Measurements from ENCODE around the gene GALNT11. TPM values are rescaled to one million over a fixed set of nuclear protein-coding genes. Genes with fewer than 3 reads are reported as not detected.
A peak's percentile ranks its signal among the peaks of the same experiment; 100 is the strongest.
"Not testable (repeated sequence)": the region's sequence is repeated elsewhere in the genome, so short reads cannot be mapped to it uniquely, and the experiment has no call there.

Gene GALNT11
- total and polyA plus RNA-seq, 8 donors, result 13.6 to 331 (median 26.6) TPM

DNA sequence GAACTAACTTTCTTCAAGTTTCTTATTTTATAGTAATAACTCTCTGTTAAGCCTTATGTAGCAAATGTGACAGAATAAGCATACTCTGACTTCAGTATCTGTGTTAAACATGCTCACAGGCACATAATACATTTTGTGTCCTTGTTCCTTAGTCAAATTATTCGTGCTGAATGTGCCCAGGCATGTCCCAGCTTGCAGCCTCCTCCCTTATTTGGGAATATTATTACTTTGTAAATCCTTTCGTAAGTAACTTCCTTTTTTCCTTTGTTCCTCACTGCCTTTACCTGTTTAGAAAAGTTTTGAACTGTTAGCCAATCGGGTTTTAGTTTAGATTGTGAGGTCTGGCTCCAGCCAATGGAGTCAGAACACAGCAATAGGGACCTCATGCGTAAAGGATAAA is 46.9 kb downstream of the GALNT11 start:
- WGBS, 5 donors, result 86 to 93% (median 89%) methylated on average over 4 of the region's 4 CpGs
- intact Hi-C loops (cut with DNase I; ENCODE audit: low total_unique reads), result no loop called here
- Histone ChIP-seq H3K27me3 (no peaks in the 10 kb centered on the region), H3K36me3 (no peaks in the 10 kb centered on the region), H3K27ac (no peak overlapping the region), H3K9me3 (no peaks in the 10 kb centered on the region), H3K4me3 (no peak overlapping the region), H3K4me1 (peaks cover 13 to 46% (median 24%) of the 10 kb centered on the region in 4 donors)
- DNase-seq, result no peak
- TF ChIP-seq, protein P1, sequence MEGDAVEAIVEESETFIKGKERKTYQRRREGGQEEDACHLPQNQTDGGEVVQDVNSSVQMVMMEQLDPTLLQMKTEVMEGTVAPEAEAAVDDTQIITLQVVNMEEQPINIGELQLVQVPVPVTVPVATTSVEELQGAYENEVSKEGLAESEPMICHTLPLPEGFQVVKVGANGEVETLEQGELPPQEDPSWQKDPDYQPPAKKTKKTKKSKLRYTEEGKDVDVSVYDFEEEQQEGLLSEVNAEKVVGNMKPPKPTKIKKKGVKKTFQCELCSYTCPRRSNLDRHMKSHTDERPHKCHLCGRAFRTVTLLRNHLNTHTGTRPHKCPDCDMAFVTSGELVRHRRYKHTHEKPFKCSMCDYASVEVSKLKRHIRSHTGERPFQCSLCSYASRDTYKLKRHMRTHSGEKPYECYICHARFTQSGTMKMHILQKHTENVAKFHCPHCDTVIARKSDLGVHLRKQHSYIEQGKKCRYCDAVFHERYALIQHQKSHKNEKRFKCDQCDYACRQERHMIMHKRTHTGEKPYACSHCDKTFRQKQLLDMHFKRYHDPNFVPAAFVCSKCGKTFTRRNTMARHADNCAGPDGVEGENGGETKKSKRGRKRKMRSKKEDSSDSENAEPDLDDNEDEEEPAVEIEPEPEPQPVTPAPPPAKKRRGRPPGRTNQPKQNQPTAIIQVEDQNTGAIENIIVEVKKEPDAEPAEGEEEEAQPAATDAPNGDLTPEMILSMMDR (IDR thresholded peaks at IDR 0.05), result no peak
- no peak for TF ChIP-seq POLR2A (IDR thresholded peaks at IDR 0.05)
- TF ChIP-seq EP300 (IDR thresholded peaks at IDR 0.05), result no peak
- no peak for TF ChIP-seq POLR2AphosphoS5 (IDR thresholded peaks at IDR 0.05)

DNA sequence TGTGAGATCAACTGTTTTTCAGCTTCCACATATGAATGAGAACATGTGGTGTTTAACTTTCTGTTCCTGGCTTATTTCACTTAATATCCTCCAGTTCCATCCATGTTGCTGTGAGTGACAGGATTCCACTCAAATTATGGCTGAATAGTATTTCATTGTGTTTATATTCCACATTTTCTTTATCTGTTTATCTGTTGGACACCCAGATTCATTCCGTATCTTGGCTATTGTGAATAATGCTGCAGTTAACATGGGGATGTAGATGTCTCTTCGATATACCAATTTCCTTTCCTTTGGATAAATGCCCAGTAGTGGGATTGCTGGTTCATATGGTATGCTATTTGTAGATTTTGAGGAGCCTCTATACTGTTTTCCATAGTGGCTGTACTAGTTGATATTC is 47.9 kb downstream of the GALNT11 start:
- H3K4me3 ChIP-seq, result no peak overlapping the region
- H3K4me1 ChIP-seq, result peaks cover 14 to 54% (median 28%) of the 10 kb centered on the region in 4 donors
- no peak overlapping the region for H3K27ac ChIP-seq
- no peak for DNase-seq
- TF ChIP-seq, protein P1 (IDR thresholded peaks at IDR 0.05), result no peak
- TF ChIP-seq POLR2AphosphoS5 (IDR thresholded peaks at IDR 0.05) (no peak), EP300 (IDR thresholded peaks at IDR 0.05) (no peak), POLR2A (IDR thresholded peaks at IDR 0.05) (no peak)
- 82 to 95% (median 91%) methylated on average over 2 of the region's 2 CpGs for WGBS, 5 donors
- intact Hi-C loops (cut with DNase I; ENCODE audit: low total_unique reads), result no loop called here
- H3K27me3 ChIP-seq, result no peaks in the 10 kb centered on the region
- no peaks in the 10 kb centered on the region for H3K36me3 ChIP-seq
- H3K9me3 ChIP-seq, result no peaks in the 10 kb centered on the region

DNA sequence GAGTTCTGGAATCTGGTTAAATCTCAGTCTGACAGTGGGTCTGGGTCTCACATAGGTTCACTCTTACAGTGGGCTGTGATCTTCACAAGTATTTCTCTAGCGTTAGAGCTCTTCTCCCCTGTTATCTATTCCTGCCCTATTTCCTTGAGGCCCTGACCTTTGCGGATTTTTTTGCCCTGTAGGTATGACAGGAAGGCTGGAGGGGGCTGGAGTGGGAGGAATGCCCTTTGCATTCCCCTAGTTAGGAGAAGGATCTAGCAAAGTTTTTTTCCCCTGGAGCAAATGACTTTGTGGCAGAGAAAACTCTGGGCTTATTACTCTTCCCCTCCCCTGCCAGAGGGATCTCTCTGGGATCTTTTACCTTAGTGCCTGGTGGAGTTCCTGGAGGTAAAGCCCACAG is 49.2 kb downstream of the GALNT11 start:
- TF ChIP-seq POLR2A (IDR thresholded peaks at IDR 0.05), result no peak
- TF ChIP-seq EP300 (IDR thresholded peaks at IDR 0.05), result no peak
- TF ChIP-seq POLR2AphosphoS5 (IDR thresholded peaks at IDR 0.05), result no peak
- TF ChIP-seq, protein P1 (IDR thresholded peaks at IDR 0.05), result no peak
- DNase-seq, result no peak
- Histone ChIP-seq H3K36me3 (no peaks in the 10 kb centered on the region), H3K9me3 (no peaks in the 10 kb centered on the region), H3K4me3 (no peak overlapping the region), H3K27me3 (no peaks in the 10 kb centered on the region), H3K4me1 (peaks cover 14 to 67% (median 35%) of the 10 kb centered on the region in 4 donors), H3K27ac (no peak overlapping the region)
- WGBS, 5 donors, result 58 to 68% (median 61%) methylated on average over 2 of the region's 2 CpGs
- intact Hi-C loops (cut with DNase I; ENCODE audit: low total_unique reads), result no loop called here

DNA sequence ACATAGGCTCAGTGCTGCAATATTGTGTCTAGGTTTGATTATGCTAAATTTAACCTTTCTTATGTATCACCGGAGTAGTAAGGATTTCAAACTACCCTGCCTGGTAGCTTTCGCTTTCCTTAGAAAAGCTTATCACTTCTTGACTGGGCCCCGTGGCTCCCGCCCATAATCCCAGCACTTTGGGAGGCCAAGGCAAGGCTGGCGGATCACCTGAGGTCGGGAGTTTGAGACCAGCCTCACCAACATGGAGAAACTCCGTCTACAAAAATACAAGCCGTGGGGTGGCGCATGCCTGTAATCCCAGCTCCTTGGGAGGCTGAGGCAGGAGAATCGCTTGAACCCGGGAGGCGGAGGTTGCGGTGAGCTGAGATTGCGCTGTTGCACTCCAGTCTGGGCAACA is 49.9 kb downstream of the GALNT11 start:
- H3K36me3 ChIP-seq; DNase-seq; H3K4me3 ChIP-seq; H3K27me3 ChIP-seq; intact Hi-C loops (cut with DNase I; ENCODE audit: low total_unique reads); H3K9me3 ChIP-seq: not testable (repeated sequence)
- H3K4me1 ChIP-seq, result peaks cover 14 to 70% (median 36%) of the 10 kb centered on the region in 4 donors
- WGBS, 5 donors, result 77 to 87% (median 81%) methylated on average over 14 of the region's 14 CpGs
- peak overlapping the region in 1 of 5 donors; percentile 63 for H3K27ac ChIP-seq

DNA sequence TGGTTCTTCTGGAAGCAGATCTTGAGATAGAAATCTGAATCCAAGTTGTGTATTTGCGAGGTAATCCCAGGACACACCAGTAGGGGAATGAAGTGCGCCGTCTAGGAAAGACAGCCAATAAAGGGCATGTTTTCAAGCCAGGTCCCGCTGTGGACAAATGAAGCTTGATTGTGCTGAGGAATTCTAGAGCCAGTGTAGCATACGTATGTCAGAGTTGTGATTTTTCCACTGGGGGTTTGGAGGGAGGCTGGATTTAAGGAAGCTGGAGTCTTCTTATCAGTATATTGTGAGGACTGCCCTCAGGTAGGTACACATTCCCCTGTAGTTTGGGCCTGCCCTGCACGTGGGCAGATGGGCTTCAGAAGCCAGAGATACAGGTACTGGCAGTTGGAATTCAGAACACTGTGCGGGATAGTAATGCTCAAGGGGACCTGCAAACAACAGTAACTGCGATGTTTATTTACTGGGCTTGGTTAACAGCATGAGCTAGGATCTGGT is 50.9 kb downstream of the GALNT11 start:
- peak; percentile 42 to 56 for DNase-seq
- Histone ChIP-seq H3K36me3 (no peaks in the 10 kb centered on the region), H3K27ac (peak overlapping the region; percentile 27 to 90 (median 63)), H3K27me3 (no peaks in the 10 kb centered on the region), H3K4me1 (peaks cover 14 to 70% (median 38%) of the 10 kb centered on the region in 4 donors), H3K9me3 (no peaks in the 10 kb centered on the region), H3K4me3 (no peak overlapping the region)
- no peak for TF ChIP-seq EP300 (IDR thresholded peaks at IDR 0.05)
- no peak for TF ChIP-seq POLR2A (IDR thresholded peaks at IDR 0.05)
- TF ChIP-seq POLR2AphosphoS5 (IDR thresholded peaks at IDR 0.05), result peak in 1 of 3 donors; percentile 42
- TF ChIP-seq, protein P1 (IDR thresholded peaks at IDR 0.05), result peak in 5 of 7 experiments; percentile 21 to 61 (median 37)
- WGBS, 5 donors, result 36 to 62% (median 55%) methylated on average over 8 of the region's 8 CpGs
- intact Hi-C loops (cut with DNase I; ENCODE audit: low total_unique reads), result no loop called here
